Measurements from ENCODE around the gene PAK6. TPM values are rescaled to one million over a fixed set of nuclear protein-coding genes. Genes with fewer than 3 reads are reported as not detected.

Gene PAK6
- total and polyA plus RNA-seq, 9 of the 15 experiments (the other 6 are each of a cell fraction or from before 2014, with no cell fraction given), result 0.03 to 0.74 (median 0.16) TPM; not detected in 2

DNA sequence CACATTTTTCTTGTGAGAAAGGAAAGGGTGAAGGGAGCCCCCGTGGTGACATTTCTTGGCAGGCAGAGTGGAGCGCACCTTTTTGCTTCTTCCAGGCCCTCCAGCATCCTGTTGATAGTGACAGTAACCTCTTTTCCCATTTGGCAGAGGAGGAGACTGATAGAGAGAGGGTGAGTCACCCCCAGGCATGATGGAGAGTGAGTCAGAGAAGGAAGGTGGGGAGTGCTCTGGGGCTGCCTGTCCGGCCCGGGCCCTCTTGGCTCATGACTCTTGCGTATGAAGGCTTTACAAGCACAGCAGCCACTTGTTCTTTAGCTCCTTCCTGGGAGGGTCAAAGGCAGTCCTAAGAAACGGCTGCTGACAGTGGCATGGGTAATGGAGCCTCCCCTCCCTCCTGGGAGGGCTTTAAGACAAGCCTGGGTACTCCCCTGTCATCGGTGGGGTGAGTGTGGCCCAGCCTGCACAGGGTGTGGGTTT is 28.0 kb downstream of the PAK6 start (continued):
- TF ChIP-seq, protein P1, sequence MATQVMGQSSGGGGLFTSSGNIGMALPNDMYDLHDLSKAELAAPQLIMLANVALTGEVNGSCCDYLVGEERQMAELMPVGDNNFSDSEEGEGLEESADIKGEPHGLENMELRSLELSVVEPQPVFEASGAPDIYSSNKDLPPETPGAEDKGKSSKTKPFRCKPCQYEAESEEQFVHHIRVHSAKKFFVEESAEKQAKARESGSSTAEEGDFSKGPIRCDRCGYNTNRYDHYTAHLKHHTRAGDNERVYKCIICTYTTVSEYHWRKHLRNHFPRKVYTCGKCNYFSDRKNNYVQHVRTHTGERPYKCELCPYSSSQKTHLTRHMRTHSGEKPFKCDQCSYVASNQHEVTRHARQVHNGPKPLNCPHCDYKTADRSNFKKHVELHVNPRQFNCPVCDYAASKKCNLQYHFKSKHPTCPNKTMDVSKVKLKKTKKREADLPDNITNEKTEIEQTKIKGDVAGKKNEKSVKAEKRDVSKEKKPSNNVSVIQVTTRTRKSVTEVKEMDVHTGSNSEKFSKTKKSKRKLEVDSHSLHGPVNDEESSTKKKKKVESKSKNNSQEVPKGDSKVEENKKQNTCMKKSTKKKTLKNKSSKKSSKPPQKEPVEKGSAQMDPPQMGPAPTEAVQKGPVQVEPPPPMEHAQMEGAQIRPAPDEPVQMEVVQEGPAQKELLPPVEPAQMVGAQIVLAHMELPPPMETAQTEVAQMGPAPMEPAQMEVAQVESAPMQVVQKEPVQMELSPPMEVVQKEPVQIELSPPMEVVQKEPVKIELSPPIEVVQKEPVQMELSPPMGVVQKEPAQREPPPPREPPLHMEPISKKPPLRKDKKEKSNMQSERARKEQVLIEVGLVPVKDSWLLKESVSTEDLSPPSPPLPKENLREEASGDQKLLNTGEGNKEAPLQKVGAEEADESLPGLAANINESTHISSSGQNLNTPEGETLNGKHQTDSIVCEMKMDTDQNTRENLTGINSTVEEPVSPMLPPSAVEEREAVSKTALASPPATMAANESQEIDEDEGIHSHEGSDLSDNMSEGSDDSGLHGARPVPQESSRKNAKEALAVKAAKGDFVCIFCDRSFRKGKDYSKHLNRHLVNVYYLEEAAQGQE (IDR thresholded peaks at IDR 0.05; ENCODE audit: borderline replicate concordance), result peak; percentile 21; the same call in 1 of the 2 replicates
- TF ChIP-seq, protein P1 (CRISPR knock-in tag; IDR thresholded peaks at IDR 0.05; ENCODE audit: low read depth), result no peak
- TF ChIP-seq, protein P2, sequence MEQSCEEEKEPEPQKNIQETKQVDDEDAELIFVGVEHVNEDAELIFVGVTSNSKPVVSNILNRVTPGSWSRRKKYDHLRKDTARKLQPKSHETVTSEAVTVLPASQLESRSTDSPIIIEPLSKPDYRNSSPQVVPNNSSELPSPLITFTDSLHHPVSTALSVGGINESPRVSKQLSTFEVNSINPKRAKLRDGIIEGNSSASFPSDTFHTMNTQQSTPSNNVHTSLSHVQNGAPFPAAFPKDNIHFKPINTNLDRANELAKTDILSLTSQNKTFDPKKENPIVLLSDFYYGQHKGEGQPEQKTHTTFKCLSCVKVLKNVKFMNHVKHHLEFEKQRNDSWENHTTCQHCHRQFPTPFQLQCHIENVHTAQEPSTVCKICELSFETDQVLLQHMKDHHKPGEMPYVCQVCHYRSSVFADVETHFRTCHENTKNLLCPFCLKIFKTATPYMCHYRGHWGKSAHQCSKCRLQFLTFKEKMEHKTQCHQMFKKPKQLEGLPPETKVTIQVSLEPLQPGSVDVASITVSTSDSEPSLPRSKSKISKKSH (CRISPR knock-in tag; IDR thresholded peaks at IDR 0.05), result no peak
- TF ChIP-seq ZNF75A (CRISPR knock-in tag; IDR thresholded peaks at IDR 0.05), result no peak
- TF ChIP-seq, protein P3, sequence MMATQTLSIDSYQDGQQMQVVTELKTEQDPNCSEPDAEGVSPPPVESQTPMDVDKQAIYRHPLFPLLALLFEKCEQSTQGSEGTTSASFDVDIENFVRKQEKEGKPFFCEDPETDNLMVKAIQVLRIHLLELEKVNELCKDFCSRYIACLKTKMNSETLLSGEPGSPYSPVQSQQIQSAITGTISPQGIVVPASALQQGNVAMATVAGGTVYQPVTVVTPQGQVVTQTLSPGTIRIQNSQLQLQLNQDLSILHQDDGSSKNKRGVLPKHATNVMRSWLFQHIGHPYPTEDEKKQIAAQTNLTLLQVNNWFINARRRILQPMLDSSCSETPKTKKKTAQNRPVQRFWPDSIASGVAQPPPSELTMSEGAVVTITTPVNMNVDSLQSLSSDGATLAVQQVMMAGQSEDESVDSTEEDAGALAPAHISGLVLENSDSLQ (IDR thresholded peaks at IDR 0.05), result peak; percentile 43; the same call in 1 of the 2 replicates
- no peak for TF ChIP-seq WHSC1 (IDR thresholded peaks at IDR 0.05; ENCODE audit: low read length)
- TF ChIP-seq, protein P4, sequence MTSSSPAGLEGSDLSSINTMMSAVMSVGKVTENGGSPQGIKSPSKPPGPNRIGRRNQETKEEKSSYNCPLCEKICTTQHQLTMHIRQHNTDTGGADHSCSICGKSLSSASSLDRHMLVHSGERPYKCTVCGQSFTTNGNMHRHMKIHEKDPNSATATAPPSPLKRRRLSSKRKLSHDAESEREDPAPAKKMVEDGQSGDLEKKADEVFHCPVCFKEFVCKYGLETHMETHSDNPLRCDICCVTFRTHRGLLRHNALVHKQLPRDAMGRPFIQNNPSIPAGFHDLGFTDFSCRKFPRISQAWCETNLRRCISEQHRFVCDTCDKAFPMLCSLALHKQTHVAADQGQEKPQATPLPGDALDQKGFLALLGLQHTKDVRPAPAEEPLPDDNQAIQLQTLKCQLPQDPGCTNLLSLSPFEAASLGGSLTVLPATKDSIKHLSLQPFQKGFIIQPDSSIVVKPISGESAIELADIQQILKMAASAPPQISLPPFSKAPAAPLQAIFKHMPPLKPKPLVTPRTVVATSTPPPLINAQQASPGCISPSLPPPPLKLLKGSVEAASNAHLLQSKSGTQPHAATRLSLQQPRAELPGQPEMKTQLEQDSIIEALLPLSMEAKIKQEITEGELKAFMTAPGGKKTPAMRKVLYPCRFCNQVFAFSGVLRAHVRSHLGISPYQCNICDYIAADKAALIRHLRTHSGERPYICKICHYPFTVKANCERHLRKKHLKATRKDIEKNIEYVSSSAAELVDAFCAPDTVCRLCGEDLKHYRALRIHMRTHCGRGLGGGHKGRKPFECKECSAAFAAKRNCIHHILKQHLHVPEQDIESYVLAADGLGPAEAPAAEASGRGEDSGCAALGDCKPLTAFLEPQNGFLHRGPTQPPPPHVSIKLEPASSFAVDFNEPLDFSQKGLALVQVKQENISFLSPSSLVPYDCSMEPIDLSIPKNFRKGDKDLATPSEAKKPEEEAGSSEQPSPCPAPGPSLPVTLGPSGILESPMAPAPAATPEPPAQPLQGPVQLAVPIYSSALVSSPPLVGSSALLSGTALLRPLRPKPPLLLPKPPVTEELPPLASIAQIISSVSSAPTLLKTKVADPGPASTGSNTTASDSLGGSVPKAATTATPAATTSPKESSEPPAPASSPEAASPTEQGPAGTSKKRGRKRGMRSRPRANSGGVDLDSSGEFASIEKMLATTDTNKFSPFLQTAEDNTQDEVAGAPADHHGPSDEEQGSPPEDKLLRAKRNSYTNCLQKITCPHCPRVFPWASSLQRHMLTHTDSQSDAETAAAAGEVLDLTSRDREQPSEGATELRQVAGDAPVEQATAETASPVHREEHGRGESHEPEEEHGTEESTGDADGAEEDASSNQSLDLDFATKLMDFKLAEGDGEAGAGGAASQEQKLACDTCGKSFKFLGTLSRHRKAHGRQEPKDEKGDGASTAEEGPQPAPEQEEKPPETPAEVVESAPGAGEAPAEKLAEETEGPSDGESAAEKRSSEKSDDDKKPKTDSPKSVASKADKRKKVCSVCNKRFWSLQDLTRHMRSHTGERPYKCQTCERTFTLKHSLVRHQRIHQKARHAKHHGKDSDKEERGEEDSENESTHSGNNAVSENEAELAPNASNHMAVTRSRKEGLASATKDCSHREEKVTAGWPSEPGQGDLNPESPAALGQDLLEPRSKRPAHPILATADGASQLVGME (CRISPR knock-in tag; IDR thresholded peaks at IDR 0.05), result peak; percentile 24; the same call in 1 of the 2 replicates
- TF ChIP-seq U2AF1 (optimal IDR thresholded peaks at IDR 0.05; ENCODE audit: low read depth, low read length), result no peak
- no peak for TF ChIP-seq NFRKB (IDR thresholded peaks at IDR 0.05; ENCODE audit: low read depth)
- no peak for TF ChIP-seq MIER1 (IDR thresholded peaks at IDR 0.05; ENCODE audit: low read depth)
- no peak for TF ChIP-seq MAFF (IDR thresholded peaks at IDR 0.05; ENCODE audit: low read length)
- peak; percentile 82 for TF ChIP-seq JUNB (CRISPR knock-in tag; conservative IDR thresholded peaks at IDR 0.05)

All from K562 (cell line).